K562 (cell line): Measurements from ENCODE around the gene MPL. TPM values are rescaled to one million over a fixed set of nuclear protein-coding genes. Genes with fewer than 3 reads are reported as not detected.

ENCODE experiments used
- ATAC-seq: fragments of 200-7000 bp; cut with Tn5 transposase; 3 replicates; pipeline ENCODE4 v1.9.1; 2020; ENCODE audit warnings: moderate library complexity
- BruUV-seq: library from RNA; stranded (reverse); fragments of 400-500 nt; replicated peaks from 2 replicates; lab custom pipeline; 2021; lab: Mats Ljungman, UMichigan
- CTCF ChIA-PET: fragments of 300-600 bp; formaldehyde crosslinking; extraction: SDS; loops from one replicate; lab custom pipeline; 2021; ENCODE audit warnings: low intra/inter-chr PET ratio; lab: Yijun Ruan, JAX
- POLR2A ChIA-PET: fragments of 300-600, 350-650 bp; sonication (Branson Sonifier 250); formaldehyde crosslinking; extraction: SDS; loops from one replicate; lab custom pipeline; 2021; ENCODE audit warnings: antibody characterized with exemption, inconsistent platforms; lab: Yijun Ruan, JAX
- DNase-seq, 4 experiments: peaks; one replicate each; pipeline versions ENCODE4 v3.0.0 to v3.0.0-alpha.2; 2011 to 2018; ENCODE audit warnings: low spot score in 3 of 4, mixed read lengths in 3 of 4; ENCODE audit errors: extremely low read depth in 1 of 4
- FAIRE-seq: peaks from 2 replicates; lab custom pipeline; 2011; peaks lifted over from hg19 to GRCh38; lab: Jason Lieb, UNC
- H2AFZ ChIP-seq: 2 replicates; pipeline ENCODE4 v1.6.0; 2011; ENCODE audit warnings: low read depth, low read length, control low read depth, inconsistent platforms
- H3K27ac ChIP-seq: fragments of 200-600 bp; 3 replicates; pipeline ENCODE4 v1.8.0; 2011; ENCODE audit warnings: low read depth, mild to moderate bottlenecking, control low read depth, inconsistent platforms, low read length, moderate library complexity, mixed read lengths; ENCODE audit errors: extremely low read depth
- H3K27me3 ChIP-seq, 2 experiments: fragments of 300-600 bp in 1 of 2; 2 replicates in 1 of 2; 3 replicates in 1 of 2; pipeline versions ENCODE4 v1.6.0 to v1.8.0; 2011; ENCODE audit warnings: inconsistent platforms in 2 of 2, low read length in 2 of 2, mild to moderate bottlenecking in 1 of 2, mixed read lengths in 1 of 2, moderate library complexity in 1 of 2; ENCODE audit not compliant: control insufficient read depth in 2 of 2, insufficient read depth in 2 of 2
- H3K36me3 ChIP-seq: fragments of 300-600 bp; 3 replicates; pipeline ENCODE4 v1.8.0; 2011; ENCODE audit warnings: mild to moderate bottlenecking, low read length, inconsistent platforms; ENCODE audit not compliant: control insufficient read depth, insufficient read depth
- H3K4me1 ChIP-seq, 2 experiments: fragments of 200-600 bp in 1 of 2; replicated peaks in 1 of 2; 2 replicates in 1 of 2; 3 replicates in 1 of 2; pipeline versions ENCODE4 v1.5.1 to v1.8.0; 2011; ENCODE audit warnings: inconsistent platforms in 2 of 2, low read length in 2 of 2, mild to moderate bottlenecking in 1 of 2, mixed read lengths in 1 of 2, moderate library complexity in 1 of 2; ENCODE audit not compliant: control insufficient read depth in 2 of 2, insufficient read depth in 2 of 2
- H3K4me2 ChIP-seq: 2 replicates; pipeline ENCODE4 v1.6.1; 2011; ENCODE audit warnings: low read length, control low read depth, inconsistent platforms, mixed read lengths; ENCODE audit not compliant: insufficient read depth
- H3K4me3 ChIP-seq: fragments of 200-600 bp; sonication (generic), shearing (Covaris generic); 2 replicates; pipeline ENCODE4 v1.5.1; 2016; ENCODE audit warnings: control low read depth, inconsistent platforms
- H3K79me2 ChIP-seq: fragments of 200-600 bp; 3 replicates; pipeline ENCODE4 v1.8.0; 2011; ENCODE audit warnings: low read length, inconsistent platforms; ENCODE audit not compliant: control insufficient read depth, insufficient read depth
- H3K9ac ChIP-seq, 2 experiments: 2 replicates each; pipeline versions ENCODE4 v1.6.0 to v1.6.1; 2011; ENCODE audit warnings: low read depth in 2 of 2, low read length in 2 of 2, control low read depth in 1 of 2, inconsistent platforms in 1 of 2, mild to moderate bottlenecking in 1 of 2, mixed read lengths in 1 of 2; ENCODE audit not compliant: insufficient read depth in 1 of 2
- H3K9me1 ChIP-seq: one replicate; pipeline ENCODE4 v1.6.0; 2011; ENCODE audit warnings: inconsistent platforms, mild to moderate bottlenecking, low read length, moderate library complexity; ENCODE audit not compliant: control insufficient read depth, insufficient read depth
- H3K9me3 ChIP-seq: replicated peaks from 2 replicates; pipeline ENCODE4 v1.5.1; 2011; ENCODE audit warnings: low read depth, low read length, inconsistent platforms; ENCODE audit not compliant: control insufficient read depth, insufficient read depth
- H4K20me1 ChIP-seq: replicated peaks from 2 replicates; pipeline ENCODE4 v1.6.1; 2011; ENCODE audit warnings: low read length, inconsistent platforms, mixed read lengths; ENCODE audit not compliant: control insufficient read depth, insufficient read depth
- ARID2 ChIP-seq: fragments of 450-650 bp; IDR thresholded peaks from 2 replicates; pipeline ENCODE4 v1.6.1; 2017; ENCODE audit warnings: antibody characterized with exemption, mild to moderate bottlenecking
- CBFA2T3 ChIP-seq: fragments of 450-650 bp; IDR thresholded peaks from 2 replicates; pipeline ENCODE4 v1.6.1; 2017
- CTCF ChIP-seq, 3 experiments: IDR thresholded peaks in 2 of 3; conservative IDR thresholded peaks in 1 of 3; 2 replicates each; pipeline ENCODE4 v1.5.1; 2011 to 2012; ENCODE audit warnings: low read length in 3 of 3, mild to moderate bottlenecking in 3 of 3, control low read depth in 2 of 3, improper control_type of control experiment in 1 of 3, inconsistent platforms in 1 of 3, low read depth in 1 of 3, mixed read lengths in 1 of 3, moderate library complexity in 1 of 3; ENCODE audit not compliant: insufficient read depth in 2 of 3
- GABPB2 ChIP-seq: fragments of 250-450 bp; sonication (Bioruptor Pico); conservative IDR thresholded peaks from 2 replicates; pipeline ENCODE4 v1.5.1; 2021; ENCODE audit warnings: mild to moderate bottlenecking
- HDAC1 ChIP-seq, 2 experiments: fragments of 450-650 bp; IDR thresholded peaks; 2 replicates each; pipeline ENCODE4 v1.6.1; 2016 to 2017; ENCODE audit warnings: inconsistent platforms in 1 of 2, mild to moderate bottlenecking in 1 of 2, moderate library complexity in 1 of 2
- PKNOX1 ChIP-seq: fragments of 450-650 bp; IDR thresholded peaks from 2 replicates; pipeline ENCODE4 v1.6.1; 2016
- POLR2B ChIP-seq: fragments of 450-650 bp; IDR thresholded peaks from 2 replicates; pipeline ENCODE4 v1.6.1; 2018; ENCODE audit warnings: low read depth; ENCODE audit not compliant: partially characterized antibody
- PYGO2 ChIP-seq: fragments of 450-650 bp; IDR thresholded peaks from 2 replicates; pipeline ENCODE4 v1.6.1; 2016; ENCODE audit warnings: mild to moderate bottlenecking, missing genetic modification characterization, moderate library complexity, missing compliant biosample characterization
- RNF2 ChIP-seq: sonication (generic); IDR thresholded peaks from 2 replicates; pipeline ENCODE4 v1.6.1; 2016
- TRIM24 ChIP-seq, 2 experiments: fragments of 450-650 bp; IDR thresholded peaks; 2 replicates each; pipeline ENCODE4 v1.6.1; 2016
- ZKSCAN3 ChIP-seq: fragments of 250-450 bp; sonication (Bioruptor Pico); IDR thresholded peaks from 2 replicates; pipeline ENCODE4 v1.4.0; 2020
- ZNF41 ChIP-seq: fragments of 250-450 bp; sonication (Bioruptor Pico); conservative IDR thresholded peaks from 2 replicates; pipeline ENCODE4 v1.4.0; 2020; ENCODE audit warnings: mild to moderate bottlenecking
- WGBS: fragments of 100-300 bp; shearing (Covaris generic); methylation state at CpG from one replicate; pipeline ENCODE4 v1.1.6; 2016; ENCODE audit warnings: low coverage, mixed read lengths; ENCODE audit not compliant: insufficient coverage; ENCODE audit errors: missing lambda C conversion rate; 5-methylcytosine and 5-hydroxymethylcytosine counted together
- in situ Hi-C: fragments of 300-500 bp; cut with MboI; formaldehyde crosslinking; loops from 4 replicates; pipeline ENCODE4 v1.15.0; 2018; ENCODE audit warnings: inconsistent platforms, mixed read lengths
- intact Hi-C: fragments of 100-400 bp; cut with micrococcal nuclease; formaldehyde crosslinking; loops from 2 replicates; pipeline ENCODE4 v1.14.2; 2022
- polyA plus RNA-seq, 8 experiments: library from polyadenylated mRNA; depleted of rRNA in 4 of 8; stranded (reverse) in 5 of 8; unstranded in 3 of 8; fragments of >200 nt; fragmentation: Nextera tagmentation in 2 of 8; fragmentation: Illumina TruSeq in 1 of 8; extraction: Ambion mirVana in 2 of 8; extraction: Trizol in 1 of 8; gene quantifications; 2 replicates each; pipeline versions ENCODE4 v1.2.1 to v1.2.3, GENCODE V29; 2011 to 2014; ENCODE audit warnings: inconsistent platforms in 1 of 8, missing spikeins in 1 of 8
- total RNA-seq, 7 experiments: library from RNA; depleted of rRNA in 6 of 7; stranded (reverse); fragments of >200 nt in 6 of 7; fragmentation: Illumina TruSeq in 2 of 7; extraction: Trizol in 2 of 7; gene quantifications; 2 replicates each; pipeline versions ENCODE4 v1.2.1 to v1.2.3, GENCODE V29; 2011 to 2021; ENCODE audit warnings: low replicate concordance in 1 of 7

Gene MPL
- total and polyA plus RNA-seq, 9 of the 15 experiments (the other 6 are each of a cell fraction or from before 2014, with no cell fraction given) = not detected

DNA sequence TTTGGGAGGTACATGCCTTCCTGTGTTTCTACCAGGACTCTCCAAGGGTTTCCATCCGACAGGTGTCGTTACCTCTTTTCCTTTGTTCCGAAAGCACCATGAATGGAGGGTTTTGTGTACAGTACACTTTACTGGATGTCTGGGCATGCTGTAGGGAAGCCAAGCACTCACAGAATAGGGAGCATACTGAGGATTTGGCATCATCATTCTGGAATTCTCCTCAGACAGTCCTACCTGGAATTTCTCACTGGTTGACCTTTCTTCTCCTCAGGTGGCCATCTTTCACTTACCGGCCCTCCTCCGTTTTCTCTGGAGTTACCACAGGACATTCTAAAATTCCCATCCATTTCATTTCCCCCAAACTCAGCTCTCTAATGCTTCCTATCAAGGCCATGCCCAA, 5.9 kb upstream of the MPL start:
- no peak overlapping the region for H3K4me3 ChIP-seq
- H3K27ac ChIP-seq = no peak overlapping the region
- no peaks in the 10 kb centered on the region for H3K9me1 ChIP-seq
- peaks cover 7% of the 10 kb centered on the region for H3K9me3 ChIP-seq
- FAIRE-seq = no peak
- no peaks in the 10 kb centered on the region for H3K79me2 ChIP-seq
- H4K20me1 ChIP-seq = no peaks in the 10 kb centered on the region
- no peak overlapping the region for H3K4me2 ChIP-seq
- H3K9ac ChIP-seq = no peak overlapping the region
- CTCF ChIA-PET = no interaction called here
- intact Hi-C loops (no loop called here), in situ Hi-C loops (no loop called here)
- H3K27me3 ChIP-seq = no peaks in the 10 kb centered on the region
- no peak for TF ChIP-seq RNF2
- no peak for TF ChIP-seq GABPB2 (CRISPR knock-in tag)
- no peak for TF ChIP-seq ZKSCAN3 (CRISPR knock-in tag)
- TF ChIP-seq, all 486 proteins: peak for 0
- POLR2A ChIA-PET = no interaction called here
- DNase-seq (no peak), ATAC-seq (no peak)
- Histone ChIP-seq H3K4me1 (peaks cover 15 to 20% of the 10 kb centered on the region in 2 experiments), H2AFZ (no peak overlapping the region), H3K36me3 (no peaks in the 10 kb centered on the region; the same call in 2 of the 3 replicates)
- WGBS = 96% methylated on average over 5 of the region's 5 CpGs
- BruUV-seq = no TSS peak

DNA sequence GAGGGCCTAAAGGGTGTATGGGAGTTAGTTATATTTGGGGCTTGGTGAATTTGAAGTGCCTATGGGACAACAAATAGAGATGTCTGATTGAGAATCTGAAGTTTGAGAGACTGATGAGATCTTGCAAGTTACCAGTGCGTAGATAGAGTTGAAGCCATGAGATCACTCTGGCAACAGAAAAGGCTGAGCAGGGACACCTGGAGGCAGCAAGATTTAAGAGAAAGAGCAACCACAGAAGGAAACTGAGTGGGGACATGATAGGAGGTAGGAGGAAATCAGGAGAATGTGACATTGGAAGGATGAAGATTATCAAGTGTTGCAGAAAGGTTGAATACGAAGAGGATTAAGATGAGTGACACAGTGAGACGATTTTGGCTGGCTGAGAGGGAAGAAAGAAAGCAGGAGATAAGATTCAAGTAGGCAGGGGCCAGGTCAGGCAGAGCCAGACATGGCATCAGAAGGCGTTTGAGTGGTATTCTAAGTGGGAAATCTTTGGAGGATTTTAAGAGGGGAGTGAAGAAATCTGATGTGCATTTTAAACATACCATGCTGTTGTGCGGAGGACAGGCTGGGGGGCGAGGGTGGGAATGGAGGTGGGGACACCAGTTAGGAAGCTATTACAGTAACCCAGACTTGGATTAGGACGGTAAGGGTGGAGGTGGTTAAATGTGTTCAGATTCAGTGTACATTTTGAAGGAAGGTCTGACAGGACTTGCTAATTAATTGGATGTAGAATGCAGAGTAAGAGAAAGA, 3.0 kb upstream of the MPL start:
- Histone ChIP-seq H3K79me2 (no peaks in the 10 kb centered on the region), H4K20me1 (no peaks in the 10 kb centered on the region; the same call in 1 of the 2 replicates), H3K9me3 (no peaks in the 10 kb centered on the region), H3K36me3 (no peaks in the 10 kb centered on the region; the same call in 2 of the 3 replicates), H3K9ac (no peak overlapping the region), H3K4me3 (no peak overlapping the region), H3K27ac (no peak overlapping the region), H2AFZ (no peak overlapping the region), H3K9me1 (no peaks in the 10 kb centered on the region), H3K27me3 (peaks cover 8 to 18% of the 10 kb centered on the region in 2 experiments; a peak in 3 of 5 replicates), H3K4me2 (no peak overlapping the region), H3K4me1 (peaks cover 14 to 17% of the 10 kb centered on the region in 2 experiments)
- ChIA-PET CTCF (interaction anchor here (0.6 kb wide), 1 partner anchor 192 kb away, joined by 3 read pairs; no protein-coding TSS in a partner anchor), POLR2A (interaction anchor here (0.6 kb wide), 1 partner anchor 550 kb away, joined by 5 read pairs; the partner anchor contains the start of gene TMEM269)
- 24% methylated on average over 7 of the region's 7 CpGs for WGBS
- no peak for FAIRE-seq
- intact Hi-C loops (no loop called here), in situ Hi-C loops (no loop called here)
- no peak for ATAC-seq
- BruUV-seq = no TSS peak
- no peak for DNase-seq
- no peak for TF ChIP-seq POLR2B
- 0 out of 2 replicates have a peak, but pooled peaks have one; percentile 12 for TF ChIP-seq ARID2
- 0 out of 4 replicates have a peak, but pooled peaks of 1 of the 2 experiments have one; percentile 20 for TF ChIP-seq HDAC1 (IDR thresholded peaks at IDR 0.05)
- TF ChIP-seq TRIM24 (IDR thresholded peaks at IDR 0.05) = 0 out of 4 replicates have a peak, but pooled peaks of 1 of the 2 experiments have one; percentile 27
- TF ChIP-seq PYGO2 (tag) = no peak
- TF ChIP-seq PKNOX1 = peak; percentile 73
- TF ChIP-seq CBFA2T3 = peak; percentile 59
- TF ChIP-seq CTCF (IDR thresholded peaks at IDR 0.05 in 2 of 3, conservative IDR thresholded peaks at IDR 0.05 in 1 of 3; ENCODE audit: insufficient read depth in 2 of 3, low read depth in 1 of 3, low read length in 3 of 3) = peak in 1 of 3 experiments; percentile 13; a peak in 1 of 6 replicates
- TF ChIP-seq ZNF41 (CRISPR knock-in tag) = no peak
